HPDE6-E6E7 (cell line): ENCODE results near the gene ADSL.
A peak's percentile ranks its signal among the peaks of the same experiment; 100 is the strongest.
"Not testable (repeated sequence)": the region's sequence is repeated elsewhere in the genome, so short reads cannot be mapped to it uniquely, and the experiment has no call there.

Source experiments
- DNase-seq: peaks from one replicate; pipeline ENCODE4 v3.0.0; 2011; ENCODE audit warnings: missing footprints; ENCODE audit errors: extremely low spot score

The ADSL gene

DNA sequence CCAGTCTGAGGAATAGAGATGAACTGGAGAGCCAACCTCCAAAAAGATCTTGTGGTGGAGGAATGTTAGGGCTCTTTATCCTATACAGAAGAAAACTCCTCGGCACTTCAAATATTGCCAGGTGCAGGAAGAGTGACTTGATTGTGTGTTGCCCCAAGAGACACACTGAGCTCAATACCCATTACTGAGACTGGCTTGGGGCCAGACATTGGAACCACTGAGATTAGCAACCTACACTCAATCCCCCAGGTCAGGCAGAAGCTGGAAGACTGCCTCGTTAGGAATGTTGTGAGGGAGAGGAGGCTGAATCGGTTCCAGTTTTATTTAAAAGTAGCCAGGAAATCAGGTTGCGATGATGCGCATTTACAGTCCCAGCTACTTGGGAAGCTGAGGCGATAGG lies 21.7 kb downstream of the ADSL start:
- no peak for DNase-seq

DNA sequence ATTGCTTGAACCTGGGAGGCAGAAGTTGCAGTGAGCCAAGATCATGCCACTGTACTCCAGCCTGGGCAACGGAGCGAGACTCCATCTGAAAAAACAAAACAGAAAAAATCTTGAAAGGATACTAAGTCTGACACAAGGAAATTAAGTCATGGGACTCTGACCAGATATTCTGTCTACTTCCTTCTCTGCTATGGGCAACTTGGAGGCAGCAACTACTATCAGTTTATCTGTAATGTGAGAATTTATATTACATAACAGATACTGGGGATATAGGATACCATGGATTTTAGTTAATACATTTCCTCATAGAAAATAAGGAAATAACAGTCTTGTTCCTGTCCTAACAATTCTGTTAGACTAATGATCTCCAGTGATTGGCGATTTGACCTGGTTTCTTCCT lies 22.5 kb downstream of the ADSL start:
- no peak for DNase-seq

DNA sequence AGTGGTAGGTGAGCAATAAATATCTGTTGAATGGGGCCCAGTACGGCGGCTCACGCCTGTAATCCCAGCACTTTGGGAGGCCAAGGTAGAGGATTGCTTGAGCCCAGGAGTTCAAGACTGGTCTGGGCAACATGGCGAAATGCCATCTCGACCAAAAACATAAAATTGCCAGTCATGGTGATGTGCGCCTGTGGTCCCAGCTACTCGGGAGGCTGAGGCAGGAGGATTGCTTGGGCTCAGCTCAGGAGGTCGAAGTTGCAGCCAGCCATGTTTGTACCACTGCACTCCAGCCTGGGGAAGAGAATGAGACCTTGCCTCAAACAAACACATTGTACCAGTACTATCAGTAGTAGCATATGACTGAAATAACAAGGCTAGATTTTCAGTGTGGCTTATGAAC lies 28.3 kb downstream of the ADSL start:
- DNase-seq, result no peak

DNA sequence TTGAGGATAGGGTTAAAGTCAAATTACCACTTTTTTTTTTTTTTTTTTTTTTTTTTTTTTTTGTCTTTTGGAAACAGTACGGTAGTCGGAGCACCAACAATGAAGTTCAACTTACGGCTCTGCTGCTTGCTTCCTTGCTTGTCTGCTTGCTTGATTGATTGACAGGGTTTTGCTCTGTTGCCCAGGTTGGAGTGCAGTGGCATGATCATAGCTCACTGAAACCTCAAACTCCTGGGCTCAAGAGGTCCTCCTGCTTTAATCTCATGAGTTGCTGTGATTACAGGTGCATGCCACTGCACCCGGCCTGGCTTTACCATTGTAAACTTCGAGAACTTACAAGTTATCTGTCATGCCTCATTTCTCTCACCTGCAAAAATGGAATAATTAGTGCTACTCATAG lies 29.8 kb downstream of the ADSL start:
- DNase-seq, result no peak

DNA sequence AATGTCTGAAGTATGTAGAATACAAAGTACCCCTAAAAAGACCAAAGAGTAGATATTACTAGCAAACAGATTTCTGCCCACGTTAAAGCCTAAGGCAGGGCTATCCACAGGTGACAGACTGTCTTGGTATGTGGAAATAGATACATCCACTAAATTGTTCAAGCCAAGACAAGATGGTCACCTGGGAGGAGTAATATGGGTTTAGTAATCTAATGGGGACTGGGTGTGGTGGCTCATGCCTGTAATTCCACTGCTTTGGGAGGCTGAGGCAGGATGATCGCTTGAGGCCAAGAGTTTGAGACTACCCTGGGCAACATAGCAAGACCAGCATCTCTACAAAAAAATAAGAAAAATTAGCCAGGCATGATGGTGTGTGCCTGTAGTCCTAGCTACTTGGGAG lies 31.6 kb downstream of the ADSL start:
- peak; percentile 49 for DNase-seq

DNA sequence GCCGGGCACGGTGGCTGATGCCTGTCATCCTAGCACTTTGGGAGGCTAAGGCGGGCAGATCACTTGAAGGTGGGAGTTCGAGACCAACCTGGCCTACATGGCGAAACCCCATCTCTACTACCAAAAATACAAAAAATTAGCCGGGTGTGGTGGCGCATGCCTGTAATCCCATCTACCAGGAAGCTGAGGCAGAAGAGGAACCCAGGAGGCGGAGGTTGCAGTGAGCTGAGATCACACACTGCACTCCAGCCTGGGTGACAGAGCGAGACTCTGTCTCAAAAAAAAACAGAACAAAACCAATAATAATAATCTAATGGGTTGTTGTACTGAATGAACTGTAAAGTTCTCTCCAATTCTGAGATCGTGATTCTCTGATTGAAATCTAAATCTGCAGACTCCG lies 32.1 kb downstream of the ADSL start:
- DNase-seq, result not testable (repeated sequence)

DNA sequence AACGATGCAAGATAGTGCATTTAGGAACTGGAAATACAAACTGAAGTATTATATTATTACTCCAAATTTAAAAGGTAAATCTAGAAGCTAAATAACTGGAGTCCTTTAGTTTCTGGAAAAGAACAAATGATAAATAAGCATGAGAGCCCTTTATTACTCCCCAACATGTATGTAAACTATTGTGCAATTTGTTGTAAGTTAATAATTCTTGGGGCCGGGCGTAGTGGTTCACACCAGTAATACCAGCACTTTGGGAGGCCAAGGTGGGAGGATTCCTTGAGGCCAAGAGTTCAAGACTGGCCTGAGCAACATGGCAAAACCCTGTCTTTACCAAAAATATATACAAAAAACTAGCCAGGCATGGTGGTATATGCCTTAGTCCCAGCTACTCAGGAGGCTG lies 35.2 kb downstream of the ADSL start:
- DNase-seq, result no peak

DNA sequence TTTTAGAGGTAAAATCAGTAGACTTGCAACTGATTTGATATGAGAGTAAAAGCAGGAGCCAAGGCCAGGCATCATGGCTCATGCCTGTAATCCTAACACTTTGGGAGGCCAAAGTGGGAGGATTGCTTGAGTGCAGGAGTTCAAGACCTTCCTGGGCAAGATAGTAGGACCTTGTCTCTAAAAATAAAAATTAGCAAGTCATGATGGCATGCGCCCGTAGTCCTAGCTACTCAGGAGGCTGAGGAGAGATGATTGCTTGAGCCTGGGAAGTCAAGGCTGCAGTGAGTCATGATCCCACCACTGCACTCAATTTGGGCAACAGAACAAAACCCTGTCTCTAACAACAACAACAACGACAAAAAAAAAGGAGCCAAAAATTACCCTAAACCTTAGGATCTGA lies 37.6 kb downstream of the ADSL start:
- no peak for DNase-seq

DNA sequence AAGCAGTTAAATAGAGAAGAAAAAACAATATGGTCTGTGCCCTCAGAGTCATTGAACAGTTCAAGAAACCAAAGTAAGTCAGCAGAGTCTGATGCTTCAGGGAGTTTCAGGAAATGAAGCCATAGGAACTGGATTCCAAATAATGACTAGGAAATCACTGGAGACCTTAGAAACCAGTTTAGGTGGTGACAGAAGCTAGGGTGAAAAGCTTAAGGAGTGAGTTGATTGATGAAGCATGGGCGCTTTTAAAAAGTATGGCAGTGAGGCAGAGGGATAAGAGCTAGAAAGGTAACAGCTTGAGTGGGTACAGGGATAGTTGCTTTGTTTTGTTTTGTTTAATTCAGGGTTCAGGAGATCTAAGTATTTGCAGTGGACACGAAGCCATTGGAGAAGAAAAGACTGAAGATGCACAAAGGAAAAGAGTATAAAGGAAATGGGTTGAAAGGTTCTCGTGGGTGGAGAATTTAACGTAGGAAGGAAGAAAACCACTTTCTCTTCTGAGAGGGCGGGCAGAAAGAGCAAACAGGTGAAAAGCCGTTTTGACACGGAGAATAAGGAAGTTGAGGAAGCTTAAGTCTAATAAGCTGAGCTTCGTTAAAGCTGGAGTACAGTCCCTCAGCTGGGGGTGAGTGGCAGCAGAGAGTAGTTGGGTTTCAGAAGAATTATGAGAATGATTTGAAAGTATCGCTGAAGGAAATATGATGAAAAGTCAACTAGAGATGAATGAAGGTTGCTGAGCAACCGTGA lies 38.9 kb downstream of the ADSL start:
- no peak for DNase-seq

DNA sequence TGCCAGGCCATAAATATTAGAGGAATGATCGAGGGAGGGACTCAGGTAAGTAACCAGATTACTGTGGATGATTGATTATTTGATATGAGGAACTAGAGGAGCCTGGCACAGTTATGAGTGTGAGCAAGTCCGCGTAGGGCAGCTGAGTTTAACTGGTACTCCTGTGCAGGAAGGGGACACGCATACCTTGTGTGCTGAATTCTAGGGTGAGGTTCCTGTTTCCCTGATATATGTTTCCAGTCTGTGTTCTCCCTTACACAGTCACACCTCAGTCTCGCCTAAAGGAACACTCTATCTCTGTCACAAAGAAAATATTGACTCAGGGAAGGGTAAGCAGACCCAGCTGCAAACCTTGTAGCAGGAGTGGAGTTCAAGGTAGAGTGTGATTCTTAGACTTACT lies 41.4 kb downstream of the ADSL start:
- no peak for DNase-seq

DNA sequence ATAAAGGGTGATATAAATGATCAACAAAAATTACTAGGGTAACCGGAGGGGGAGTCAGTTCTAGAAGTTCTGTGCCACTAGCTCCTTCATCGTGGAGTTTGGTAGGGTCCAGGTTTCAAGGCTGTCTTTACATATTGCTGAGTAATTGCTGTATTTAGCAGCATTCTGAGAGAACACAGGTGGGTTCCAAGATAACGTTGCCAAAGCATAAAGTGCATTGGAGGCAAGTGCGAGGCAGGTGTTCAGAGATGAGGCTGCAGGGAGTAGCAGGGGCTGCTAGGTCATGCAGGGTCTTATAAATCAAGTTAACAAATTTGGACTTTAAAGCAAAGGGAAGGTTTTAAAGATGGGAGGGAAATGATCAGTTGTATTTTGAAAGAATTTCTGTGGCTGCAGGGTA lies 41.9 kb downstream of the ADSL start:
- no peak for DNase-seq

DNA sequence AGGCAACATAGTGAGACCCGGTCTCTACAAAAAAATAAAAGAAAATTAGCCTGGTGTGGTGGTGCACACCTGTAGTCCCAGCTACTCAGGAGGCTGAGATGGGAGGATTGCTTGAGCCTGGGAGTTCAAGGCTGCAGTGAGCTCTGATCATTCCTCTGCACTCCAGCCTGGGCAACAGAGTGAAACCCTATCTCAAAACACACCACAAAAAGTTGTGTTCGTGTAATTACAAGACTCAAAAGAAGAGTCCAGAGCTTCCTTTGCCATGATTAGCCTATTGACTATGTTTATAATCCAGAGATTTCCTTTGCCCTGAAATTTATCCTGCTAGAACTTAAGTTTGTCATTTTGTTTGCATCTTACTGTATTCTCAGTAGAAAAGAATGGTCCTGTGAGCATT lies 45.1 kb downstream of the ADSL start:
- no peak for DNase-seq

DNA sequence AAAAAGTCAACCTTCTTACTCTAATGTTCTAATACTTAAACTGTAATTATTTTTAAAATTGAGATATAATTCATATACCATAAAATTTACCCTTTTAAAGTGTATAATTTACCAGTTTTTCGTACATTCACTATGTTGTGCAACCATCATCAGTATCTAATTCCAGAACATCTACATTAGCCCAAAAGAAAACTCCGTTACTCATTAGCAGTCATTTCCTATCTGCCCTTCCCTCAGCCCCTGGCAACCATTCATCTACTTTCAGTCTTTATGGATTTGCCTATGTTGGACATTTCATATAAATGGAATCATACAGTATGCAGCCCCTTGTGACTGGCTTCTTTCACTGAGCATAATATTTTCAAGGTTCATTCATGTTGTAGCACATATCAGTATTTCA lies 46.3 kb downstream of the ADSL start:
- no peak for DNase-seq

DNA sequence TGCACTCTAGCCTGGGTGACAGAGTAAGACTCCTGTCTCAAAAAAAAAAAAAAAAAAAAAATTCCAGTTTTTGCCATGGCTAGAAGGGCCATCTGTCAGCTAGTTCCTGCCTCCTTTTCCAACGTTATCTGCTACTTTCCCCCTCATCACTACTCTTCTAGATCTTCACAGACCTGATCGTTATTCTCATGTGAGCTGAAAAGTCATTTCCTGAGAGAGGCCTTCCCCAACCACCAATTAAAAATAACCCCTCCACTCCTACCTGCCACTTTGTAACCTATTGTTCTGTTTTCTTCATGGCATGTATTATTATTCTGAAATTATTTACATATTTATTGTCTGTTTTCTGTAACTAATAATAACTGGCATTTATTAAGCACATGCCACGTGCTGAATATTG lies 48.3 kb downstream of the ADSL start:
- DNase-seq, result no peak

DNA sequence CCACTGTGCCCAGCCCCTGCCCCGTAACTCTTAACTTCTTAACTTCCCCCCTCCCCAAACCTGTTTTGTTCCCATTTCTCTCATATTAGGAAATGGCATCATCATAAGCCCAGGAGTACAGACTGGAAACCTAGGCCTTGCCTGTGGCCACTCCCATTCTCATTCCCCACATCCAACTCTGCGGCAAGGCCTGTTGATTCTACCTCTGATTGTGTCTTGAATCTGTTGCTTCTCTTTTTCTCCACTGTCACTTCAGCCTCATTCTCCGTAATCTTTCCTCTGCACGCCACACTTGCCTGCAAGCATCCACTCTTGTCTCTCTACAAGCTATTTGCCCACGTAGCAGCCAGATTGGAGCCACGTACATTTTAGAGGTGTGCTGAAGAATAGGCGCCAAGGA lies 49.3 kb downstream of the ADSL start:
- no peak for DNase-seq

DNA sequence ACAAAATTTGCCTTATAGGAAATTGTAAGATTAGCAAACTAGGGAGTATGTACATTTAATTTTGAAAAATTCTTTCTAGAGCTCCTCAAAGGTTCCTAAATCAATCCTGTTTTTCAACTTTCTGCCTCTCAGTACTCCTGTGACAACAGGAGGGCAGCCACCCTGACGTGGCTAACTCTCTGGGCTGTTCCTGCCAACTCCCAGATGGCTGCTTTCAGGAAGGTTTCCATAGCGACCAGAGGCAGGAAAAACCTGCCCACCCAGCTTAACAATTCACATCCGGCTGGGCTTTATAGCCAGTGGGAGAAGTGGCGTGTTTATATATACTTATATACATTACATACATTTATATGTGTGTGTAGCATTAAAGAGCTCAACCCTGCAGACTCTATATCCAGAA lies 50.6 kb downstream of the ADSL start:
- DNase-seq, result peak; percentile 86

DNA sequence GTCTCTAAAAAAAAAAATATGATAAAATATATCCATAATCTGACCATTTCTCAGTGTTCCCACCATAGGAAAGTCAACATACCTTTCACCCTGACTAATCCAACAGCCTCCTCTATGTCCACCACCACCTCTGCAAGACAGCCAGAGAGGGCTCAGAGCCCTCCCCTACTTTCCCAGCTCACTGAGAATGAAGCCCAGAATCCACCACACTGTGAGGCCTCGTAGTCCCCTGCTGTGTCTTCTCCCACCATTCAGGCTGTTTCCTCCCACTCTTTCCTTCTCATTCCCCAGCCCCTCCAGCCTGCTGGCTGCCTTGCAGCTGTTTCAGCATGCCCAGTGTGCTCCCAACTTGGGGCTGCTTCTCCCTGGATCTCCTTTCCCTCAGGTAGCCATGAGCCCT lies 51.1 kb downstream of the ADSL start:
- no peak for DNase-seq

DNA sequence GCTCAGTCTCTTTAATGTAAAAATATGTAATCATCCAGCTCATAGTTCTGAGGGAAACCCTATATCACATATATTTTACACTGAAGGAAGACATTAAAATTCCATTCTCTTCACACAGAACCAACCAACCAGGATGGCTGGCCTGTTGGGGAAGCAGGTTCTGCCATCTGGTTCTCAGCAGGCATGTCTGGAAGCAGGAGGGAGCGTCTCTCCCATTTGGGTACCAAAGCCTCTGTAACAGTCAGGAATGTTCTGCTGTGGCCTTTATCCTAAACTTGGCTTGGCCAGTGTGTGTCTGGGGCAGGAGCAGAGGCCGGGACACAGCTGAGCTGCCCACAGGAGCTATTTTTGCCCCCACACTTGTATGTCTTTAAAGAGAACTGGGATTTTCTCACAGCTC lies 53.3 kb downstream of the ADSL start:
- DNase-seq, result no peak

DNA sequence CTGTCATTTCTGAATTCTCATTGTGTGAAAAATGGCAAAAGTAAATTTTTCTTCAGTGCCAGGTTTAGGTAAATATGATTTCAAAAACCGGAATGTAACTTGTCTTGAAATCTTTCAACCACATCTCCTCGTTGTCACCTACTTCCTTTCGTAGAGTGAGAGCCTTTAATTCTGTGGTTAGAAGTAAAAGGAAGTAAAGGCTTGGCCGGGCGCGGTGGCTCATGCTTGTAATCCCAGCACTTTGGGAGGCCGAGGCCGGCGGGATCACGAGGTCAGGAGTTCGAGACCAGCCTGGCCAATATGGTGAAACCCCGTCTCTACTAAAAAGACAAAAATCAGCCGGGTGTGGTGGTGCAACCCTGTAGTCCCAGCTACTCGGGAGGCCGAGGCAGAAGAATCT lies 53.9 kb downstream of the ADSL start:
- DNase-seq, result no peak

DNA sequence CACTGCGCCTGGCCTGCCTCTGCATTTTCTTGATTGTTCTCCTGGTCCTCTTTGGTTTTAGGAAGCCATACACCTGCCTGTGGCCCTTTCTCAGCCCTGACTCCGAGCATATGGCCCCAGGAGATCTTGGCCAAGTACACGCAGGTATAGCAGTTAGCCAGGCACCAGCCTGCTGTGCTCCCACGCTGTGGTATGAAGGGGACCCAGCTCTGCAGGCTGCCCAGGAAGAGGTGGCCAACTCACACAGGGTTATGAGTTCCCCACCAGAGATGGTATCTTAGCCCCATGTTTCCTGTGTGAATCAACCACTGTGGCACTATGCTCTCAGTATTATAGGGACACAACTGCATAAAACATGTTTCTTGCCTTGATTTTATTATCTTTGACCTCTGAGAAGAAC lies 55.2 kb downstream of the ADSL start:
- no peak for DNase-seq

DNA sequence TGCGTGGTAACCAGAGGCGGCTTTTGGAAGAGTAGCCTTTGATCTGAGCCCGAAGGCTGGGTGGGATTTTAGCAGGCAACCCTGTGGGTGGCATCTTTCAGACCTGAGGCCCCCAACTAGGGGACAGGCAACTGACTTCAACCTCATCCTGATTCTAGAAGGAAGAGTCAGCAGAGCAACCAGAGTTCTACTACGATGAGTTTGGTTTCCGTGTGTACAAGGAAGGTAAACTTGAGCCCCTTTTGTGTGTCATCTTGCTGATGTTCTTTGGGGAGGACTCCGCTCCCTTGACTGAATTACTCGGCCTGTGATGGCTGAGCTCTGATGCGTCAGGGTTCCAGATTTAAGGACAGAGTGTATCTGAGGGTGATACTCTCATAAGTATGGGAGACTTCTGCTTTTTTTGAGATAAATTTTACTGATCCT lies 55.7 kb downstream of the ADSL start:
- DNase-seq, result no peak

DNA sequence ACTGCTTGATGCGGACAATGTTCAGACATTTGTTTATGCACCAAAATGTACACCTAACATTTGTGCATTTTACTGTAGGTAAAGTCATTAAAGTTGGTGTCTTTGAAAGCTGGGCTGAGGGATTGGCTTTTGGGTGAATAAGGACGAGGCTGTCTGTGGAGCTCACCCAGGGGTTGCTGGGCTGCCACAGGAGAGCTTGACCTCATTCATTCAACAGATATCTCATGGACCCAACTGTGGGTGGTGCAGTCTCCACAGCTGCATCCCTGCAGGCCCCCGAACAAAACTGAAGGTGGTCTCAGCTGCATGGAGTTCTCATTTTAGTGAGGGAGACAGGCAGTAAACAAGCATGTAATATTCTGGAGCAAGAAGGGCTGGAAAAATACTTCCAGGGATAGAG lies 56.8 kb downstream of the ADSL start:
- no peak for DNase-seq

DNA sequence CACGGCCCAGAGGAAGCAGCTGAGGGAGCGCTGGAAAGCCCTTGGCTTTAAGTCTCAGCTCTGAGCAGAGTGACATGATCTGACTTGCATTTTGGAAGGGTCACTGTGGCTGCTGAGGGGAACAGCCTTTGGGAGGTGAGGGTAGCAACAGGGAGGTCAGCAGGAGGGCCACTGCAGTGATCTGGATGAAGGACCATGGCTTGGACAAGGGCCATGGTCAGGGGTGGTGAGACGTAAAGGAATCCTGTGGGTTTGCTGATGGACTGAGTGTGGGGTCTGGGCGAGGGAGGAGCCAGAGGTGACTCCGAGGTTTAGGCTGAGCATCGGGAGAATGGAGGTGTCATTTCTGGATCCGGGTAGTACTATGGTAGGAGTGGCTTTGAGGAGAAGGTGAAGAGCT lies 57.4 kb downstream of the ADSL start:
- DNase-seq, result no peak
